Measurements from ENCODE around the gene WFIKKN1. TPM values are rescaled to one million over a fixed set of nuclear protein-coding genes. Genes with fewer than 3 reads are reported as not detected.

The WFIKKN1 gene
- total and polyA plus RNA-seq, 2 experiments from 2014 or later = 79.6 to 125 TPM

DNA sequence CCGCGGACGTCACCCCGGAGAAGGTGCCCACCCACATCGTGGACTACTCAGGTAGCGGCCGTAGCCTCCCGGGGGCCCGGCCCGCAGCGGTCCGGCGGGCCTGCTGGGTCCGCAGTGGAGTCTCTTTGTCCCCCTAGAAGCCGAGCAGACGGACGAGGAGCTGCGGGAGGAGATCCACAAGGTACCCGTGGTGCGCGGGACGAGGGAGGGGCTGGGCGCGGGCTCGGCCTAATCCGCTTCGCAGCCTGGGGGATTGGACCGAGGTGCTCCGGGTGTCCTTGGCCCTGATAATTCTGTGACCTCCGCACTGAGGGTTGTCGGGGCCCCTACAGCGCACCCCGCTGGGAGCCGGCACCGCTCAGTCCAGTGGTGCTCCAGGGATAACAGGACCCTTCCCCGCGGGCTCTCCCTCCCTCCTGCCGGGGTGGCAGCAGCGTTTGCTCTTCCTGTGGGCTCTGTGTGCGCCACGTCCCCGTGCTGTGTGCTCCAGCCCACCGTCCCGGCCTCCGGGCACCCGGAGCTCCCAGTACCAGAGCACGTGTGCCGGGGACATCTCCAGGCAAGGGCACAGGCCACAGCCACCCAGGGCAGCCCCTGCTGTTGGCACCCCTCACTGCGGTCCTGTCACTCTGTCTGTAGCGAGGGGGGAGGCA, 37.9 kb downstream of the WFIKKN1 start:
- Histone ChIP-seq H3K27me3 (no peaks in the 10 kb centered on the region), H3K4me3 (peak overlapping the region; percentile 85), H3K36me3 (peaks cover 35% of the 10 kb centered on the region), H3K4me1 (ENCODE audit: low read depth) (no peaks in the 10 kb centered on the region), H3K9me3 (ENCODE audit: low read depth) (no peaks in the 10 kb centered on the region), H3K27ac (no peak overlapping the region)
- TF ChIP-seq, protein P1, sequence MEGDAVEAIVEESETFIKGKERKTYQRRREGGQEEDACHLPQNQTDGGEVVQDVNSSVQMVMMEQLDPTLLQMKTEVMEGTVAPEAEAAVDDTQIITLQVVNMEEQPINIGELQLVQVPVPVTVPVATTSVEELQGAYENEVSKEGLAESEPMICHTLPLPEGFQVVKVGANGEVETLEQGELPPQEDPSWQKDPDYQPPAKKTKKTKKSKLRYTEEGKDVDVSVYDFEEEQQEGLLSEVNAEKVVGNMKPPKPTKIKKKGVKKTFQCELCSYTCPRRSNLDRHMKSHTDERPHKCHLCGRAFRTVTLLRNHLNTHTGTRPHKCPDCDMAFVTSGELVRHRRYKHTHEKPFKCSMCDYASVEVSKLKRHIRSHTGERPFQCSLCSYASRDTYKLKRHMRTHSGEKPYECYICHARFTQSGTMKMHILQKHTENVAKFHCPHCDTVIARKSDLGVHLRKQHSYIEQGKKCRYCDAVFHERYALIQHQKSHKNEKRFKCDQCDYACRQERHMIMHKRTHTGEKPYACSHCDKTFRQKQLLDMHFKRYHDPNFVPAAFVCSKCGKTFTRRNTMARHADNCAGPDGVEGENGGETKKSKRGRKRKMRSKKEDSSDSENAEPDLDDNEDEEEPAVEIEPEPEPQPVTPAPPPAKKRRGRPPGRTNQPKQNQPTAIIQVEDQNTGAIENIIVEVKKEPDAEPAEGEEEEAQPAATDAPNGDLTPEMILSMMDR (IDR thresholded peaks at IDR 0.05; ENCODE audit: low read depth, low read length) = no peak
- DNase-seq (ENCODE audit: low read depth in 1 of 2, low spot score in 1 of 2) = no peak

GRCh38 chr16:669666-670065, 38.9 kb downstream of the WFIKKN1 start:
- H3K4me3 ChIP-seq = no peak overlapping the region
- H3K36me3 ChIP-seq = peaks cover 35% of the 10 kb centered on the region

GRCh38 chr16:670485-671352, 39.9 kb downstream of the WFIKKN1 start:
- H3K27me3 ChIP-seq = no peaks in the 10 kb centered on the region
- no peak for DNase-seq (ENCODE audit: low read depth in 1 of 2, low spot score in 1 of 2)
- no peak overlapping the region for H3K4me3 ChIP-seq
- no peak overlapping the region for H3K27ac ChIP-seq
- H3K36me3 ChIP-seq = peaks cover 35% of the 10 kb centered on the region
- TF ChIP-seq, protein P1 (IDR thresholded peaks at IDR 0.05; ENCODE audit: low read depth, low read length) = no peak
- H3K9me3 ChIP-seq (ENCODE audit: low read depth) = no peaks in the 10 kb centered on the region
- H3K4me1 ChIP-seq (ENCODE audit: low read depth) = peaks cover 5% of the 10 kb centered on the region

More at GRCh38 chr16:669666-670065, 38.9 kb downstream of the WFIKKN1 start:
- DNase-seq (ENCODE audit: low read depth in 1 of 2, low spot score in 1 of 2) = no peak
- no peaks in the 10 kb centered on the region for H3K9me3 ChIP-seq (ENCODE audit: low read depth)
- H3K27ac ChIP-seq = no peak overlapping the region
- H3K27me3 ChIP-seq = no peaks in the 10 kb centered on the region
- TF ChIP-seq, protein P1 (IDR thresholded peaks at IDR 0.05; ENCODE audit: low read depth, low read length) = no peak
- peaks cover under 1% of the 10 kb centered on the region for H3K4me1 ChIP-seq (ENCODE audit: low read depth)

- Histone ChIP-seq H3K9me3 (ENCODE audit: low read depth) (no peaks in the 10 kb centered on the region), H3K4me1 (ENCODE audit: low read depth) (peaks cover 5% of the 10 kb centered on the region), H3K36me3 (peaks cover 35% of the 10 kb centered on the region), H3K27me3 (no peaks in the 10 kb centered on the region), H3K27ac (no peak overlapping the region), H3K4me3 (no peak overlapping the region)
- TF ChIP-seq, protein P1 (IDR thresholded peaks at IDR 0.05; ENCODE audit: low read depth, low read length) = no peak
- DNase-seq (ENCODE audit: low read depth in 1 of 2, low spot score in 1 of 2) = no peak
These were observed 40.8 kb downstream of the WFIKKN1 start for GRCh38 chr16:671353-672131.

DNA sequence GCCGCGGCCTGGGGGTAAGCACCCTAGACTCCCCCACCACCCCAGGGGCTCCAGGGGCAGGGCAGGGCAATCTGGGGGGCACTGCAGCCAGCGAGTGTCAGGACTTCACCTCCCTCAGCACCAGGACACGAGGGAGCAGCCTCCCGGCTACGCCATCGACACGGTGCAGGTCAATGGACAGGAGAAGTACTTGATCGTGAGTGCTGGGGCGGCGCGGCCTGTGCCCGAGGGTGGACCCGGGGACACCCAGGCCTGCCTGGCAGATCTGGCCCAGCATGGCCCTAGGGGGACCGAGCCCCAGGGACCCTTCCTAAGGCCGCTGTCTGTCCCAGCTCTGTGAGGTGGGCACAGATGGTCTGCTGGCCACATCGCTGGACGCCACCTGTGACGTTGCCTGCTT, 41.6 kb downstream of the WFIKKN1 start:
- Histone ChIP-seq H3K36me3 (peaks cover 35% of the 10 kb centered on the region), H3K9me3 (ENCODE audit: low read depth) (no peaks in the 10 kb centered on the region)

More for the DNA sequence above, 41.6 kb downstream of the WFIKKN1 start:
- Histone ChIP-seq H3K4me3 (no peak overlapping the region), H3K4me1 (ENCODE audit: low read depth) (peaks cover 5% of the 10 kb centered on the region), H3K27me3 (no peaks in the 10 kb centered on the region), H3K27ac (no peak overlapping the region)
- no peak for DNase-seq (ENCODE audit: low read depth in 1 of 2, low spot score in 1 of 2)
- TF ChIP-seq, protein P1 (IDR thresholded peaks at IDR 0.05; ENCODE audit: low read depth, low read length) = no peak
